Aorta (tissue), 5 donors: ENCODE results near the gene BTN2A1. TPM values are rescaled to one million over a fixed set of nuclear protein-coding genes. Genes with fewer than 3 reads are reported as not detected.
"Not testable (repeated sequence)": the region's sequence is repeated elsewhere in the genome, so short reads cannot be mapped to it uniquely, and the experiment has no call there.

Experiments
- ATAC-seq: fragments of 200-7000 bp; cut with Tn5 transposase; one replicate; pipeline ENCODE4 v1.9.1; 2022; ENCODE audit warnings: moderate library complexity; ENCODE audit not compliant: low FRiP score
- DNase-seq, 2 donors: peaks; one replicate each; pipeline ENCODE4 v3.0.0-alpha.2; 2020
- H3K27ac ChIP-seq, 2 donors: one replicate each; pipeline ENCODE4 v1.5.1; 2013; ENCODE audit warnings: low read length in 2 of 2, mild to moderate bottlenecking in 2 of 2, moderate library complexity in 2 of 2, control low read depth in 1 of 2, inconsistent platforms in 1 of 2, low read depth in 1 of 2
- H3K27me3 ChIP-seq, 2 donors: one replicate each; pipeline ENCODE4 v1.6.1; 2013; ENCODE audit warnings: control low read depth in 1 of 2, low read length in 1 of 2, mild to moderate bottlenecking in 1 of 2, moderate library complexity in 1 of 2; ENCODE audit not compliant: insufficient read depth in 2 of 2, control insufficient read depth in 1 of 2
- H3K36me3 ChIP-seq, 2 donors: one replicate each; pipeline ENCODE4 v1.6.1; 2013; ENCODE audit warnings: control low read depth in 1 of 2, low read length in 1 of 2, mild to moderate bottlenecking in 1 of 2; ENCODE audit not compliant: insufficient read depth in 2 of 2, control insufficient read depth in 1 of 2
- H3K4me1 ChIP-seq, 2 donors: one replicate each; pipeline ENCODE4 v1.6.1; 2013; ENCODE audit warnings: low read length in 2 of 2, control low read depth in 1 of 2, mild to moderate bottlenecking in 1 of 2, moderate library complexity in 1 of 2; ENCODE audit not compliant: insufficient read depth in 2 of 2, control insufficient read depth in 1 of 2
- H3K4me3 ChIP-seq, 2 donors: one replicate each; pipeline ENCODE4 v1.5.1; 2013; ENCODE audit warnings: low read length in 2 of 2, control low read depth in 1 of 2, mild to moderate bottlenecking in 1 of 2
- H3K9me3 ChIP-seq: one replicate; pipeline ENCODE4 v1.6.1; 2013; ENCODE audit warnings: mild to moderate bottlenecking, low read length; ENCODE audit not compliant: control insufficient read depth
- WGBS, 2 donors: extraction: QIAGEN DNeasy Blood & Tissue Kit; methylation state at CpG; one replicate each; pipeline ENCODE4 v1.1.7; 2013; 5-methylcytosine and 5-hydroxymethylcytosine counted together
- intact Hi-C, 2 donors: fragments of 100-400 bp; cut with DNase I; formaldehyde crosslinking; loops; one replicate each; pipeline versions ENCODE4 v1.14.2 to v1.15.0; 2022
- polyA plus RNA-seq, 2 donors: library from polyadenylated mRNA; stranded (reverse); fragments of 200-250 nt; gene quantifications; one replicate each; pipeline ENCODE4 v1.2.3, GENCODE V29; 2013
- total RNA-seq, 2 donors: library from RNA; stranded (reverse); fragmentation: NEBNext Ultra II Directional; extraction: Animal tissue kit (Norgen Biotek cat#: 25700); gene quantifications; one replicate each; pipeline ENCODE4 v1.2.1, GENCODE V29; 2021
- donor health status: healthy with polysubstance abuse.
- donor health status: Bipolar disorder and iron deficiency.
- donor health status: DM: no; HTN: no; CAD: no.
- donor health status: DM: no; HTN: no; CAD: no.
- donor health status: DM: yes; HTN: yes; CAD: no.

BTN2A1 gene
- total and polyA plus RNA-seq, 4 donors, result 14.1 to 41.6 (median 39.0) TPM

- Histone ChIP-seq H3K27ac (no peak overlapping the region), H3K4me1 (no peaks in the 10 kb centered on the region), H3K27me3 (no peaks in the 10 kb centered on the region), H3K4me3 (no peak overlapping the region), H3K9me3 (no peaks in the 10 kb centered on the region), H3K36me3 (no peaks in the 10 kb centered on the region)
- DNase-seq, result no peak
- intact Hi-C loops, result no loop called here
- ATAC-seq, result no peak
- 91 to 94% methylated on average over 3 of the region's 3 CpGs for WGBS, 2 donors
Observed at GRCh38 chr6:26427451-26427809, 30.3 kb upstream of the BTN2A1 start.

GRCh38 chr6:26428206-26428605 is 29.5 kb upstream of the BTN2A1 start:
- no peak for ATAC-seq
- Histone ChIP-seq H3K4me3 (no peak overlapping the region), H3K27me3 (no peaks in the 10 kb centered on the region), H3K36me3 (no peaks in the 10 kb centered on the region), H3K27ac (no peak overlapping the region), H3K9me3 (no peaks in the 10 kb centered on the region), H3K4me1 (no peaks in the 10 kb centered on the region)
- intact Hi-C loops, result no loop called here
- 94 to 98% methylated on average over 2 of the region's 2 CpGs for WGBS, 2 donors
- DNase-seq, result no peak

GRCh38 chr6:26430787-26431186 is 27.0 kb upstream of the BTN2A1 start:
- no peak for DNase-seq
- 90 to 93% methylated on average over 5 of the region's 5 CpGs for whole genome bisulfite sequencing, 2 donors
- intact Hi-C loops, result no loop called here
- no peaks in the 10 kb centered on the region for H3K9me3 ChIP-seq
- H3K36me3 ChIP-seq, result no peaks in the 10 kb centered on the region
- no peak overlapping the region for H3K27ac ChIP-seq
- H3K27me3 ChIP-seq, result no peaks in the 10 kb centered on the region
- no peak overlapping the region for H3K4me3 ChIP-seq
- no peaks in the 10 kb centered on the region for H3K4me1 ChIP-seq
- no peak for ATAC-seq

GRCh38 chr6:26431258-26432172 is 26.2 kb upstream of the BTN2A1 start:
- no peaks in the 10 kb centered on the region for H3K4me1 ChIP-seq
- H3K27me3 ChIP-seq, result no peaks in the 10 kb centered on the region
- intact Hi-C loops, result no loop called here
- H3K4me3 ChIP-seq, result no peak overlapping the region
- ATAC-seq (peak; percentile 43), DNase-seq (no peak)
- peak overlapping the region in 1 of 2 donors; percentile 16 for H3K27ac ChIP-seq
- no peaks in the 10 kb centered on the region for H3K36me3 ChIP-seq
- 50 to 55% methylated on average over 6 of the region's 6 CpGs for WGBS, 2 donors
- H3K9me3 ChIP-seq, result no peaks in the 10 kb centered on the region

GRCh38 chr6:26432627-26433201 is 25.0 kb upstream of the BTN2A1 start:
- no peaks in the 10 kb centered on the region for H3K9me3 ChIP-seq
- H3K27me3 ChIP-seq, result no peaks in the 10 kb centered on the region
- H3K4me3 ChIP-seq, result no peak overlapping the region
- no peak for ATAC-seq
- H3K4me1 ChIP-seq, result no peaks in the 10 kb centered on the region
- DNase-seq, result peak in 1 of 2 donors; percentile 59
- WGBS, 2 donors, result 11 to 17% methylated on average over 5 of the region's 5 CpGs
- intact Hi-C loops, result no loop called here
- no peaks in the 10 kb centered on the region for H3K36me3 ChIP-seq
- H3K27ac ChIP-seq, result peak overlapping the region; percentile 7 to 71

- H3K27ac ChIP-seq, H3K27me3 ChIP-seq, H3K36me3 ChIP-seq, H3K4me1 ChIP-seq, ATAC-seq, intact Hi-C loops, DNase-seq, H3K4me3 ChIP-seq, H3K9me3 ChIP-seq: not testable (repeated sequence)
- WGBS, 2 donors, result 78 to 90% methylated on average over 8 of the region's 8 CpGs
Observed at GRCh38 chr6:26433680-26434079, 24.1 kb upstream of the BTN2A1 start.

- 87 to 99% methylated on average over 4 of the region's 4 CpGs for WGBS, 2 donors
- H3K27me3 ChIP-seq, result no peaks in the 10 kb centered on the region
- no peaks in the 10 kb centered on the region for H3K9me3 ChIP-seq
- ATAC-seq, result no peak
- intact Hi-C loops, result no loop called here
- no peak overlapping the region for H3K4me3 ChIP-seq
- no peaks in the 10 kb centered on the region for H3K4me1 ChIP-seq
- no peaks in the 10 kb centered on the region for H3K36me3 ChIP-seq
- H3K27ac ChIP-seq, result no peak overlapping the region
- DNase-seq, result no peak
Observed at GRCh38 chr6:26436018-26436417, 21.7 kb upstream of the BTN2A1 start.

GRCh38 chr6:26437550-26437949 is 20.2 kb upstream of the BTN2A1 start:
- DNase-seq, result no peak
- Histone ChIP-seq H3K4me1 (no peaks in the 10 kb centered on the region), H3K27me3 (no peaks in the 10 kb centered on the region), H3K36me3 (no peaks in the 10 kb centered on the region), H3K9me3 (no peaks in the 10 kb centered on the region), H3K4me3 (no peak overlapping the region), H3K27ac (no peak overlapping the region)
- no peak for ATAC-seq
- intact Hi-C loops, result no loop called here
- 86 to 89% methylated on average over 1 of the region's 1 CpG for WGBS, 2 donors

GRCh38 chr6:26438000-26438399 is 19.8 kb upstream of the BTN2A1 start:
- H3K27ac ChIP-seq, result no peak overlapping the region
- 97% methylated on average over 1 of the region's 1 CpG for WGBS, 2 donors

More at GRCh38 chr6:26438000-26438399, 19.8 kb upstream of the BTN2A1 start:
- Histone ChIP-seq H3K4me1 (no peaks in the 10 kb centered on the region), H3K9me3 (no peaks in the 10 kb centered on the region), H3K36me3 (no peaks in the 10 kb centered on the region), H3K27me3 (no peaks in the 10 kb centered on the region), H3K4me3 (no peak overlapping the region)
- ATAC-seq (no peak), DNase-seq (no peak)
- intact Hi-C loops, result no loop called here
